GM12878 (cell line): ENCODE measurements around the gene C3. TPM values are rescaled to one million over a fixed set of nuclear protein-coding genes. Genes with fewer than 3 reads are reported as not detected.

Experiments used
- ATAC-seq: fragments of 200-7000 bp; cut with Tn5 transposase; 3 replicates; pipeline ENCODE4 v1.9.1; 2020; ENCODE audit warnings: mild to moderate bottlenecking, moderate library complexity
- BruUV-seq: library from RNA; stranded (reverse); fragments of 400-500 nt; replicated peaks from 2 replicates; lab custom pipeline; 2021; lab: Mats Ljungman, UMichigan
- CTCF ChIA-PET: fragments of 300-600 bp; sonication (Branson Sonifier 250); formaldehyde crosslinking; extraction: SDS; loops from one replicate; lab custom pipeline; 2021; ENCODE audit warnings: inconsistent platforms; lab: Yijun Ruan, JAX
- POLR2A ChIA-PET: fragments of 350-600 bp; formaldehyde crosslinking; extraction: SDS; loops from one replicate; lab custom pipeline; 2021; ENCODE audit warnings: inconsistent platforms; lab: Charles Lee
- RAD21 ChIA-PET: fragments of 300-600 bp; sonication (Branson Sonifier 250); formaldehyde crosslinking; loops from one replicate; lab custom pipeline; 2023; ENCODE audit warnings: antibody characterized with exemption; ENCODE audit not compliant: unreplicated experiment; lab: Charles Lee
- SMC1A ChIA-PET: fragments of 300-600 bp; sonication (Branson Sonifier 250); formaldehyde crosslinking; loops from one replicate; lab custom pipeline; 2023; ENCODE audit not compliant: unreplicated experiment, uncharacterized antibody; lab: Charles Lee
- DNase-seq: peaks from one replicate; pipeline ENCODE4 v3.0.0-alpha.2; 2011; ENCODE audit warnings: low read depth, low spot score
- FAIRE-seq: peaks from 3 replicates; lab custom pipeline; 2011; peaks lifted over from hg19 to GRCh38; lab: Jason Lieb, UNC
- H2AFZ ChIP-seq: 2 replicates; pipeline ENCODE4 v1.6.0; 2011; ENCODE audit warnings: low read depth, low read length, control low read depth; ENCODE audit not compliant: control insufficient read depth
- H3K27ac ChIP-seq: 2 replicates; pipeline ENCODE4 v1.5.1; 2011; ENCODE audit warnings: control low read depth; ENCODE audit not compliant: control insufficient read depth, insufficient read depth
- H3K27me3 ChIP-seq, 2 experiments: replicated peaks in 1 of 2; 2 replicates each; pipeline versions ENCODE4 v1.6.0 to v1.6.1; 2011; ENCODE audit warnings: low read length in 1 of 2; ENCODE audit not compliant: control insufficient read depth in 2 of 2, insufficient read depth in 2 of 2
- H3K36me3 ChIP-seq, 2 experiments: 2 replicates each; pipeline ENCODE4 v1.5.1; 2011; ENCODE audit warnings: low read length in 1 of 2; ENCODE audit not compliant: control insufficient read depth in 2 of 2, insufficient read depth in 2 of 2
- H3K4me1 ChIP-seq: 2 replicates; pipeline ENCODE4 v1.6.1; 2011; ENCODE audit warnings: mild to moderate bottlenecking, low read length, moderate library complexity, mixed read lengths; ENCODE audit not compliant: control insufficient read depth, insufficient read depth
- H3K4me2 ChIP-seq: 2 replicates; pipeline ENCODE4 v1.6.0; 2011; ENCODE audit warnings: control low read depth; ENCODE audit not compliant: control insufficient read depth, insufficient read depth
- H3K4me3 ChIP-seq: fragments of 200-600 bp; sonication (generic); 2 replicates; pipeline ENCODE4 v1.5.1; 2016
- H3K79me2 ChIP-seq: 2 replicates; pipeline ENCODE4 v1.6.0; 2011; ENCODE audit warnings: low read length; ENCODE audit not compliant: control insufficient read depth, insufficient read depth
- H3K9ac ChIP-seq: 2 replicates; pipeline ENCODE4 v1.8.0; 2011; ENCODE audit warnings: low read length, control low read depth, mixed read lengths; ENCODE audit not compliant: control insufficient read depth, insufficient read depth
- H3K9me3 ChIP-seq: replicated peaks from 3 replicates; pipeline ENCODE4 v1.5.1; 2011; ENCODE audit warnings: mild to moderate bottlenecking, low read length; ENCODE audit not compliant: control insufficient read depth, insufficient read depth
- H4K20me1 ChIP-seq: 2 replicates; pipeline ENCODE4 v1.6.0; 2011; ENCODE audit not compliant: control insufficient read depth, insufficient read depth
- MTA2 ChIP-seq: fragments of 450-650 bp; IDR thresholded peaks from 2 replicates; pipeline ENCODE4 v1.6.1; 2016; ENCODE audit warnings: low read depth, mild to moderate bottlenecking, moderate library complexity
- NR2C1 ChIP-seq: fragments of 450-650 bp; IDR thresholded peaks from 2 replicates; pipeline ENCODE4 v1.6.1; 2017; ENCODE audit warnings: antibody characterized with exemption, mild to moderate bottlenecking, moderate library complexity
- POLR2AphosphoS5 ChIP-seq: IDR thresholded peaks from 2 replicates; pipeline ENCODE4 v1.6.1; 2011; ENCODE audit warnings: mild to moderate bottlenecking, low read length, inconsistent platforms
- SPI1 ChIP-seq: IDR thresholded peaks from 2 replicates; pipeline ENCODE4 v1.6.1; 2011; ENCODE audit warnings: low read depth, mild to moderate bottlenecking, low read length, moderate library complexity, borderline replicate concordance; ENCODE audit not compliant: insufficient read depth
- WGBS: methylation state at CpG from one replicate; pipeline ENCODE4 v1.1.6; 2016; ENCODE audit warnings: low lambda C conversion rate; ENCODE audit not compliant: insufficient replicate concordance, insufficient coverage; ENCODE audit errors: missing lambda C conversion rate; 5-methylcytosine and 5-hydroxymethylcytosine counted together
- in situ Hi-C: fragments of 300-500 bp; cut with MboI; formaldehyde crosslinking; loops from 9 replicates; pipeline ENCODE4 v1.14.3; 2018; ENCODE audit warnings: mixed read lengths
- intact Hi-C: fragments of 100-400 bp; cut with micrococcal nuclease; formaldehyde crosslinking; loops from one replicate; pipeline ENCODE4 v1.14.2; 2022; ENCODE audit not compliant: unreplicated experiment
- polyA plus RNA-seq, 11 experiments: library from polyadenylated mRNA; depleted of rRNA in 4 of 11; unstranded in 6 of 11; stranded (reverse) in 5 of 11; fragments of >200 nt; fragmentation: Nextera tagmentation in 4 of 11; fragmentation: Illumina TruSeq in 1 of 11; extraction: Ambion mirVana in 4 of 11; extraction: Trizol in 1 of 11; gene quantifications; 1 replicate in 1 of 11; 2 replicates in 10 of 11; pipeline versions ENCODE4 v1.2.1 to v1.2.3, GENCODE V29; 2011 to 2016; ENCODE audit warnings: inconsistent platforms in 2 of 11, missing spikeins in 2 of 11, low read depth in 1 of 11
- total RNA-seq, 4 experiments: library from RNA; depleted of rRNA in 3 of 4; stranded (reverse); fragments of >200 nt in 3 of 4; fragmentation: Illumina TruSeq in 1 of 4; extraction: Trizol in 1 of 4; gene quantifications; 2 replicates each; pipeline versions ENCODE4 v1.2.1 to v1.2.3, GENCODE V29; 2013 to 2021
- TF ChIP-seq, protein P1 (sequence below): fragments of 450-650 bp; IDR thresholded peaks from 2 replicates; pipeline ENCODE4 v1.6.1; 2017; ENCODE audit warnings: mild to moderate bottlenecking, moderate library complexity
- TF ChIP-seq, protein P2 (sequence below): IDR thresholded peaks from 2 replicates; pipeline ENCODE4 v1.6.1; 2011; ENCODE audit warnings: low read depth, low read length, improper control_type of control experiment, borderline replicate concordance

C3 gene
- total and polyA plus RNA-seq, 10 of the 15 experiments (the other 5 are each of a cell fraction or from before 2014, with no cell fraction given) = 0.20 to 6.7 (median 0.72) TPM

DNA sequence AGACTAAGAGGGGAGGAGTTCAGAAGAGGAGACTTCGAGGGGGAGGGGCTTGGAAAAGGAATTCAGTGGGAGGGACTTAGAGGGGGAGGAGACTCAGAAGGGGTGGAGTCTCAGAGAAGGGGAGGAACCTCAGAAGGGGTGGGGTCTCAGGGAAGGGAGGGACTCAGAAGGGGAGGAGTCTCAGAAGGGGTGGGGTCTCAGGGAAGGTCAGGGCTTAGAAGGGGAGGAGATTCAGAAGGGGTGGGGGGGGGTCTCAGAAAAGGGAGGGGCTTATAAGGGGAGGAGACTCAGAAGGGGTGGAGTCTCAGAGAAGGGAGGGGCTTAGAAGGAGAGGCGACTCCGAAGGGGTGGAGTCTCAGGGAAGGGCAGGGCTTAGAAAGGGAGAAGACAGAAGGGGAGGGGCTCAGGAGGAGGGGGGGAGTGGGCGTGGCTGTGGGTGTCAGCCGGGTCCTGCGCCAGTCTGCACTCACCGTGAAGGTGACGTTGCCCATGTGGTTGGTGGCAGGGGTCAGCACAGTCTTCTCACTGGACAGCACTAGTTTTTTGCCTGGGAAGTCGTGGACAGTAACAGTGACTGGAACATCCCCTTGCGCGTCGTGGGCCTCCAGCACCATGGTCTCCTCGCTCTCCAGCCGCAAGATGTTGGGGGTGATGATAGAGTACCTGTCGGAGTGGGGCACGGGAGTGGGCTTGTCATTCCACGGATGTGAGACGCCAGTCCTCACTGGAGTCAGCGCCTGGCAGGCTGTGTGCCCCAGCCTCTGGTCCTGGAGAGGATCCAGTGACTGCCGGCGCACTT lies 1.5 kb downstream of the C3 start:
- TF ChIP-seq POLR2AphosphoS5 = no peak
- no peak for TF ChIP-seq SPI1
- TF ChIP-seq, protein P1, sequence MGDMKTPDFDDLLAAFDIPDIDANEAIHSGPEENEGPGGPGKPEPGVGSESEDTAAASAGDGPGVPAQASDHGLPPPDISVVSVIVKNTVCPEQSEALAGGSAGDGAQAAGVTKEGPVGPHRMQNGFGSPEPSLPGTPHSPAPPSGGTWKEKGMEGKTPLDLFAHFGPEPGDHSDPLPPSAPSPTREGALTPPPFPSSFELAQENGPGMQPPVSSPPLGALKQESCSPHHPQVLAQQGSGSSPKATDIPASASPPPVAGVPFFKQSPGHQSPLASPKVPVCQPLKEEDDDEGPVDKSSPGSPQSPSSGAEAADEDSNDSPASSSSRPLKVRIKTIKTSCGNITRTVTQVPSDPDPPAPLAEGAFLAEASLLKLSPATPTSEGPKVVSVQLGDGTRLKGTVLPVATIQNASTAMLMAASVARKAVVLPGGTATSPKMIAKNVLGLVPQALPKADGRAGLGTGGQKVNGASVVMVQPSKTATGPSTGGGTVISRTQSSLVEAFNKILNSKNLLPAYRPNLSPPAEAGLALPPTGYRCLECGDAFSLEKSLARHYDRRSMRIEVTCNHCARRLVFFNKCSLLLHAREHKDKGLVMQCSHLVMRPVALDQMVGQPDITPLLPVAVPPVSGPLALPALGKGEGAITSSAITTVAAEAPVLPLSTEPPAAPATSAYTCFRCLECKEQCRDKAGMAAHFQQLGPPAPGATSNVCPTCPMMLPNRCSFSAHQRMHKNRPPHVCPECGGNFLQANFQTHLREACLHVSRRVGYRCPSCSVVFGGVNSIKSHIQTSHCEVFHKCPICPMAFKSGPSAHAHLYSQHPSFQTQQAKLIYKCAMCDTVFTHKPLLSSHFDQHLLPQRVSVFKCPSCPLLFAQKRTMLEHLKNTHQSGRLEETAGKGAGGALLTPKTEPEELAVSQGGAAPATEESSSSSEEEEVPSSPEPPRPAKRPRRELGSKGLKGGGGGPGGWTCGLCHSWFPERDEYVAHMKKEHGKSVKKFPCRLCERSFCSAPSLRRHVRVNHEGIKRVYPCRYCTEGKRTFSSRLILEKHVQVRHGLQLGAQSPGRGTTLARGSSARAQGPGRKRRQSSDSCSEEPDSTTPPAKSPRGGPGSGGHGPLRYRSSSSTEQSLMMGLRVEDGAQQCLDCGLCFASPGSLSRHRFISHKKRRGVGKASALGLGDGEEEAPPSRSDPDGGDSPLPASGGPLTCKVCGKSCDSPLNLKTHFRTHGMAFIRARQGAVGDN = no peak
- TF ChIP-seq MTA2 = no peak
- TF ChIP-seq NR2C1 = no peak
- TF ChIP-seq, protein P2, sequence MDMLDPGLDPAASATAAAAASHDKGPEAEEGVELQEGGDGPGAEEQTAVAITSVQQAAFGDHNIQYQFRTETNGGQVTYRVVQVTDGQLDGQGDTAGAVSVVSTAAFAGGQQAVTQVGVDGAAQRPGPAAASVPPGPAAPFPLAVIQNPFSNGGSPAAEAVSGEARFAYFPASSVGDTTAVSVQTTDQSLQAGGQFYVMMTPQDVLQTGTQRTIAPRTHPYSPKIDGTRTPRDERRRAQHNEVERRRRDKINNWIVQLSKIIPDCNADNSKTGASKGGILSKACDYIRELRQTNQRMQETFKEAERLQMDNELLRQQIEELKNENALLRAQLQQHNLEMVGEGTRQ = no peak

More for the DNA sequence above, 1.5 kb downstream of the C3 start:
- SMC1A ChIA-PET = no interaction called here
- in situ Hi-C loops (no loop called here), intact Hi-C loops (no loop called here)
- Histone ChIP-seq H4K20me1 (no peaks in the 10 kb centered on the region), H3K4me2 (no peak overlapping the region), H3K27ac (no peak overlapping the region), H3K27me3 (no peaks in the 10 kb centered on the region), H2AFZ (no peak overlapping the region), H3K36me3 (no peaks in the 10 kb centered on the region), H3K9ac (no peak overlapping the region), H3K9me3 (no peaks in the 10 kb centered on the region), H3K4me1 (peaks cover 32% of the 10 kb centered on the region), H3K4me3 (no peak overlapping the region), H3K79me2 (no peaks in the 10 kb centered on the region)
- peak; percentile 32 for ATAC-seq
- 83% methylated on average over 17 of the region's 21 CpGs for WGBS
- RAD21 ChIA-PET = no interaction called here
- no TSS peak for BruUV-seq
- FAIRE-seq = no peak
- DNase-seq = no peak
- POLR2A ChIA-PET = no interaction called here
- CTCF ChIA-PET = no interaction called here
